OCI-LY7 (cell line): Measurements from ENCODE around the gene THG1L. TPM values are rescaled to one million over a fixed set of nuclear protein-coding genes. Genes with fewer than 3 reads are reported as not detected.

ENCODE experiments used
- BruUV-seq: library from RNA; stranded (reverse); fragments of 400-500 nt; replicated peaks from 2 replicates; lab custom pipeline; 2021; lab: Mats Ljungman, UMichigan
- CTCF ChIA-PET: fragments of 300-600 bp; sonication (Branson Sonifier 250); formaldehyde crosslinking; loops from one replicate; lab custom pipeline; 2022; ENCODE audit warnings: antibody characterized with exemption; ENCODE audit not compliant: unreplicated experiment; lab: Charles Lee
- POLR2A ChIA-PET: fragments of 300-600 bp; sonication (Branson Sonifier 250); formaldehyde crosslinking; loops from one replicate; lab custom pipeline; 2022; ENCODE audit warnings: antibody characterized with exemption; lab: Charles Lee
- DNase-seq: peaks from one replicate; pipeline ENCODE4 v3.0.0-alpha.2; 2015; ENCODE audit warnings: low spot score
- H2AFZ ChIP-seq: fragments of 200-600 bp; sonication (generic), shearing (Covaris generic); 2 replicates; pipeline ENCODE4 v1.6.1; 2014; ENCODE audit warnings: mild to moderate bottlenecking, antibody characterized with exemption, low read length, moderate library complexity
- H3K27ac ChIP-seq: fragments of 200-600 bp; sonication (generic); 2 replicates; pipeline ENCODE4 v1.5.1; 2014; ENCODE audit warnings: mixed run types, low read depth, mild to moderate bottlenecking, moderate library complexity, low read length, inconsistent platforms; ENCODE audit not compliant: poor library complexity, severe bottlenecking
- H3K36me3 ChIP-seq: fragments of 200-600 bp; sonication (generic); 2 replicates; pipeline ENCODE4 v1.6.1; 2014; ENCODE audit warnings: mild to moderate bottlenecking, antibody characterized with exemption, low read length, moderate library complexity, mixed read lengths; ENCODE audit not compliant: insufficient read depth
- H3K4me1 ChIP-seq: fragments of 200-600 bp; sonication (generic); 2 replicates; pipeline ENCODE4 v1.5.1; 2014; ENCODE audit warnings: mild to moderate bottlenecking, low read length; ENCODE audit not compliant: insufficient read depth, poor library complexity, severe bottlenecking
- H3K4me2 ChIP-seq: fragments of 200-600 bp; sonication (generic); 2 replicates; pipeline ENCODE4 v1.6.1; 2014; ENCODE audit warnings: mild to moderate bottlenecking, low read length
- H3K4me3 ChIP-seq: fragments of 200-600 bp; sonication (generic); 2 replicates; pipeline ENCODE4 v1.5.1; 2014; ENCODE audit warnings: mild to moderate bottlenecking, low read depth, low read length; ENCODE audit not compliant: poor library complexity, severe bottlenecking
- H3K79me2 ChIP-seq: fragments of 200-600 bp; sonication (generic); 2 replicates; pipeline ENCODE4 v1.6.1; 2016; ENCODE audit warnings: low read depth, mild to moderate bottlenecking, low read length, moderate library complexity, mixed read lengths; ENCODE audit not compliant: insufficient read depth
- H3K9me2 ChIP-seq: fragments of 200-600 bp; sonication (generic); 2 replicates; pipeline ENCODE4 v1.6.1; 2016; ENCODE audit warnings: mild to moderate bottlenecking, low read length, mixed read lengths; ENCODE audit not compliant: insufficient read depth
- H3K9me3 ChIP-seq: fragments of 200-600 bp; sonication (generic); 2 replicates; pipeline ENCODE4 v1.6.1; 2014; ENCODE audit warnings: mild to moderate bottlenecking, mixed run types, low read length, mixed read lengths
- H4K20me1 ChIP-seq: fragments of 200-600 bp; sonication (generic); 2 replicates; pipeline ENCODE4 v1.6.1; 2014; ENCODE audit warnings: mild to moderate bottlenecking, antibody characterized with exemption, low read length, moderate library complexity, mixed read lengths; ENCODE audit not compliant: insufficient read depth
- CTCF ChIP-seq: fragments of 200-600 bp; sonication (generic); conservative IDR thresholded peaks from 2 replicates; pipeline ENCODE4 v1.5.1; 2014; ENCODE audit warnings: mild to moderate bottlenecking, antibody characterized with exemption, low read length, moderate library complexity, mixed read lengths
- EZH2phosphoT487 ChIP-seq: fragments of 200-600 bp; sonication (generic); IDR thresholded peaks from 2 replicates; pipeline ENCODE4 v1.6.1; 2018; ENCODE audit warnings: low read depth, borderline replicate concordance, mild to moderate bottlenecking, mixed run types, antibody characterized with exemption, low read length, moderate library complexity, mixed read lengths
- intact Hi-C: fragments of 100-400 bp; cut with micrococcal nuclease; formaldehyde crosslinking; loops from one replicate; pipeline ENCODE4 v1.10.0; 2022; ENCODE audit not compliant: unreplicated experiment
- total RNA-seq, 2 experiments: library from RNA; depleted of rRNA in 1 of 2; stranded (reverse); fragments of >200 nt in 1 of 2; shearing (Covaris generic) in 1 of 2; gene quantifications; 2 replicates each; pipeline ENCODE4 v1.2.3, GENCODE V29; 2014 to 2022

The THG1L gene
- total RNA-seq, 2 experiments from 2014 or later: 18.5 to 20.7 TPM

- Histone ChIP-seq H3K9me3 (no peaks in the 10 kb centered on the region), H3K36me3 (peaks cover 80% of the 10 kb centered on the region), H3K4me1 (peaks cover 11% of the 10 kb centered on the region), H3K79me2 (no peaks in the 10 kb centered on the region), H2AFZ (no peak overlapping the region), H4K20me1 (no peaks in the 10 kb centered on the region), H3K4me2 (no peak overlapping the region), H3K27ac (no peak overlapping the region), H3K4me3 (no peak overlapping the region), H3K9me2 (no peaks in the 10 kb centered on the region)
- no TSS peak for BruUV-seq
- intact Hi-C loops: no loop called here
- no peak for DNase-seq
- ChIA-PET POLR2A (no interaction called here), CTCF (interaction anchor here (1.2 kb wide), 1 partner anchor 13 kb away, joined by 4 read pairs; no protein-coding TSS in a partner anchor)
- TF ChIP-seq CTCF: no peak
- no peak for TF ChIP-seq EZH2phosphoT487
Observed at GRCh38 chr5:157756122-157756521, 24.9 kb downstream of the THG1L start.

DNA sequence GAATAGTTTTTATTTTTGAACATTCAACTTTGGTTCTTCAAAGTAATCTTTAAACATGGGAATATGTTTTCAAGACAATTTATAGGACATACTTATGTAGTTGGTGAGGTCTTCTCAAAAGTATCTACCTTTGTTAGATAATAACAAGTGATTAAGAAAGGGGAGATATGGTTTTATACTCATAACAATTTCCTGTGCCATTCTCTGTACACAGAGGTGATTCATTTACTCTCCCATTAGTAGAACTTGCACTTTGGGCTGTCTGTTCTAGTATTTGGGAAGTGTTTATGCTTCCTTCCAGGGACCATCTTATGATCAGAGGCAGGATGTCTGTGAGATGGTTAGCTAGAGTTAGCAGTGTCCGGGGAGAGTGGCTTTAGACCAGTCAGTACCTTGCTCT lies 27.5 kb downstream of the THG1L start:
- DNase-seq: no peak
- intact Hi-C loops: no loop called here
- no TSS peak for BruUV-seq
- no peaks in the 10 kb centered on the region for H3K79me2 ChIP-seq
- peaks cover 11% of the 10 kb centered on the region for H3K4me1 ChIP-seq
- no peak overlapping the region for H3K4me3 ChIP-seq
- H3K36me3 ChIP-seq: peaks cover 57% of the 10 kb centered on the region
- no peaks in the 10 kb centered on the region for H3K9me3 ChIP-seq
- POLR2A ChIA-PET: interaction anchor here (0.8 kb wide), 1 partner anchor 21 kb away, joined by 3 read pairs; no protein-coding TSS in a partner anchor
- H3K4me2 ChIP-seq: no peak overlapping the region
- no peaks in the 10 kb centered on the region for H4K20me1 ChIP-seq
- TF ChIP-seq CTCF (no peak), EZH2phosphoT487 (no peak)
- no peaks in the 10 kb centered on the region for H3K9me2 ChIP-seq
- no peak overlapping the region for H3K27ac ChIP-seq
- CTCF ChIA-PET: no interaction called here
- H2AFZ ChIP-seq: no peak overlapping the region
